Kidney epithelial cell (primary cell): ENCODE measurements around the gene UBXN10. TPM values are rescaled to one million over a fixed set of nuclear protein-coding genes. Genes with fewer than 3 reads are reported as not detected.
A peak's percentile ranks its signal among the peaks of the same experiment; 100 is the strongest.

ENCODE experiments used
- DNase-seq: peaks from one replicate; pipeline ENCODE4 v3.0.0-alpha.2; 2010; ENCODE audit warnings: low read depth
- H3K27me3 ChIP-seq: 2 replicates; pipeline ENCODE4 v1.6.0; 2011; ENCODE audit warnings: low read length; ENCODE audit not compliant: control insufficient read depth, insufficient read depth
- H3K36me3 ChIP-seq: 2 replicates; pipeline ENCODE4 v1.5.1; 2011; ENCODE audit warnings: low read length; ENCODE audit not compliant: control insufficient read depth, insufficient read depth
- H3K4me3 ChIP-seq: 2 replicates; pipeline ENCODE4 v1.5.1; 2011; ENCODE audit warnings: low read depth, mild to moderate bottlenecking, control low read depth, low read length
- CTCF ChIP-seq: IDR thresholded peaks from 2 replicates; pipeline ENCODE4 v1.5.1; 2011; ENCODE audit warnings: mild to moderate bottlenecking, moderate library complexity, low read length, control low read depth, inconsistent platforms; ENCODE audit not compliant: insufficient read depth, poor library complexity, severe bottlenecking
- total RNA-seq: library from RNA; depleted of rRNA; stranded (reverse); fragments of >200 nt; gene quantifications from 2 replicates; pipeline ENCODE4 v1.2.3, GENCODE V29; 2015

The UBXN10 gene
- total RNA-seq, 1 donor from 2014 or later = 1.6 TPM

- H3K4me3 ChIP-seq = no peak overlapping the region
- peaks cover 5% of the 10 kb centered on the region for H3K27me3 ChIP-seq
- no peak for DNase-seq
- no peak for TF ChIP-seq CTCF
- H3K36me3 ChIP-seq = no peaks in the 10 kb centered on the region
Measured at GRCh38 chr1:20194224-20194623, 8.3 kb downstream of the UBXN10 start.

- TF ChIP-seq CTCF = peak; percentile 84
- peaks cover 5% of the 10 kb centered on the region for H3K27me3 ChIP-seq
- H3K36me3 ChIP-seq = no peaks in the 10 kb centered on the region
- no peak for DNase-seq
- H3K4me3 ChIP-seq = no peak overlapping the region
Measured at GRCh38 chr1:20194757-20195461, 9.0 kb downstream of the UBXN10 start.

DNA sequence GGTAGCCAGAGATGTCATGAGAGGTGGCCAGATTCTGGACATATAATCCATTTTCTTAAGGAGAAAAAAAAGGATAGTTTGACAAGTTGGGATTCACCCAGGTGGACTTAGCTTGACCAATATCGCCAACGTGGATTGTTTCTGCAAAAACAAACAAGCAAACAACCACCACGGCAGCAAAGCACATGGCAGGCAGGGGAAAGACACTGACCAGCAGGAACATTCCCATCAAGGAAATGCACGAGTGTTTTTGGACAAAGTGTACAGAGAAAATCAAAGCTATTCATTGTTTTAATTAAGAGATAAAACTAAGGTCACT, 9.5 kb downstream of the UBXN10 start:
- DNase-seq = no peak
- TF ChIP-seq CTCF = no peak
- peaks cover 5% of the 10 kb centered on the region for H3K27me3 ChIP-seq

GRCh38 chr1:20197329-20197791, 11.5 kb downstream of the UBXN10 start:
- no peak for DNase-seq

More for the DNA sequence above, 9.5 kb downstream of the UBXN10 start:
- Histone ChIP-seq H3K4me3 (no peak overlapping the region), H3K36me3 (no peaks in the 10 kb centered on the region)

GRCh38 chr1:20198296-20198695, 12.4 kb downstream of the UBXN10 start:
- H3K27me3 ChIP-seq = peaks cover 3% of the 10 kb centered on the region
- no peak for DNase-seq
- no peak for TF ChIP-seq CTCF
- no peak overlapping the region for H3K4me3 ChIP-seq
- no peaks in the 10 kb centered on the region for H3K36me3 ChIP-seq

More at GRCh38 chr1:20197329-20197791, 11.5 kb downstream of the UBXN10 start:
- Histone ChIP-seq H3K4me3 (no peak overlapping the region), H3K36me3 (no peaks in the 10 kb centered on the region), H3K27me3 (peaks cover 3% of the 10 kb centered on the region)
- TF ChIP-seq CTCF = no peak

DNA sequence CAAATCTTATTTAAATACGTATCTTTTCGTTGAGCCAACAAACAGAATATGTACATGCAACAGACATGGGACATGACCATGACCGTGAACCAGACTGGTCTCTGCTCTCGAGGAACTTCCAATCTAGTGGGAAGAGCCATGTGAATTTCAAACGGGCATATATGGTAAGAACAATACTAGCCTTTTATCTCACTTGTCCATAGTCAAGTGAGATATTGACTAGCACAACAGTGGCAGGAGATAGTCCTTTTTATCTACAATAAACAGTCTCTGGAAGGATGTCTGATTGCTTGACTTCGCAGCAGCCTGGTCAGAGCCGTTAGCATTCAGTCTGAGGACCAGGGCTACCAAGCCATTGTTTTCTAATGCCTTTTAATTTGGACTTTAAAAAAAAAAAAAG, 13.0 kb downstream of the UBXN10 start:
- no peak for TF ChIP-seq CTCF
- no peak for DNase-seq
- peaks cover 3% of the 10 kb centered on the region for H3K27me3 ChIP-seq
- no peak overlapping the region for H3K4me3 ChIP-seq
- no peaks in the 10 kb centered on the region for H3K36me3 ChIP-seq
